Mammary epithelial cell (primary cell): ENCODE measurements around the gene TLCD3A.

Experiments
- EZH2 ChIP-seq: IDR thresholded peaks from 2 replicates; pipeline ENCODE4 v1.6.1; 2012; ENCODE audit warnings: low read length, inconsistent platforms, borderline replicate concordance
- TF ChIP-seq, protein P1 (sequence below), 2 donors: IDR thresholded peaks in 1 of 2; conservative IDR thresholded peaks in 1 of 2; 2 replicates each; pipeline ENCODE4 v1.5.1; 2011 to 2012; ENCODE audit warnings: inconsistent platforms in 2 of 2, low read length in 2 of 2, mild to moderate bottlenecking in 2 of 2, control low read depth in 1 of 2, low read depth in 1 of 2; ENCODE audit not compliant: insufficient read depth in 1 of 2; ENCODE audit errors: extremely low read depth in 1 of 2

DNA sequence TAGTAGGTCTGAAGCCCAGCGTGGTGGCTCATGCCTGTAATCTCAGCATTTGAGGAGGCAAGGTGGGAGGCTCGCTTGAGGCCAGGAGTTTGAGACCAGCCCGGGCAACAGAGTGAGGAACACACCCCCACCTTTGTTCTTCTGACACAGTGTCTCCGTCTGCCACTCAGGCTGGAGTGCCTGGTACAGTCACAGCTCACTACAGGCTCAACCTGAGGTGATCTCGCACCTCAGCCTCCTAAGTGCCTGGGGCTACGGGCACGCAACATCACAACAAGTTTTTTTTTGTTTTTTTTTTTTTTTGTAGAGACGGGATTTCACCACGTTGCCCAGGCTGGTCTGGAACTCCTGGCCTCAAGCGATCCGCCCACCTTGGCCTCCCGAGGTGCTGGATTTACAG is 6.7 kb upstream of the TLCD3A start:
- TF ChIP-seq, protein P1, sequence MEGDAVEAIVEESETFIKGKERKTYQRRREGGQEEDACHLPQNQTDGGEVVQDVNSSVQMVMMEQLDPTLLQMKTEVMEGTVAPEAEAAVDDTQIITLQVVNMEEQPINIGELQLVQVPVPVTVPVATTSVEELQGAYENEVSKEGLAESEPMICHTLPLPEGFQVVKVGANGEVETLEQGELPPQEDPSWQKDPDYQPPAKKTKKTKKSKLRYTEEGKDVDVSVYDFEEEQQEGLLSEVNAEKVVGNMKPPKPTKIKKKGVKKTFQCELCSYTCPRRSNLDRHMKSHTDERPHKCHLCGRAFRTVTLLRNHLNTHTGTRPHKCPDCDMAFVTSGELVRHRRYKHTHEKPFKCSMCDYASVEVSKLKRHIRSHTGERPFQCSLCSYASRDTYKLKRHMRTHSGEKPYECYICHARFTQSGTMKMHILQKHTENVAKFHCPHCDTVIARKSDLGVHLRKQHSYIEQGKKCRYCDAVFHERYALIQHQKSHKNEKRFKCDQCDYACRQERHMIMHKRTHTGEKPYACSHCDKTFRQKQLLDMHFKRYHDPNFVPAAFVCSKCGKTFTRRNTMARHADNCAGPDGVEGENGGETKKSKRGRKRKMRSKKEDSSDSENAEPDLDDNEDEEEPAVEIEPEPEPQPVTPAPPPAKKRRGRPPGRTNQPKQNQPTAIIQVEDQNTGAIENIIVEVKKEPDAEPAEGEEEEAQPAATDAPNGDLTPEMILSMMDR (conservative IDR thresholded peaks at IDR 0.05 in 1 of 2, IDR thresholded peaks at IDR 0.05 in 1 of 2; ENCODE audit: extremely low read depth in 1 of 2, insufficient read depth in 1 of 2, low read depth in 1 of 2, low read length in 2 of 2): no peak
- TF ChIP-seq EZH2: no peak
